ENCODE measurements around the gene CD2AP.

The CD2AP gene

GRCh38 chr6:47552319-47552718 is 74.7 kb downstream of the CD2AP start:
- TF ChIP-seq, protein P1, sequence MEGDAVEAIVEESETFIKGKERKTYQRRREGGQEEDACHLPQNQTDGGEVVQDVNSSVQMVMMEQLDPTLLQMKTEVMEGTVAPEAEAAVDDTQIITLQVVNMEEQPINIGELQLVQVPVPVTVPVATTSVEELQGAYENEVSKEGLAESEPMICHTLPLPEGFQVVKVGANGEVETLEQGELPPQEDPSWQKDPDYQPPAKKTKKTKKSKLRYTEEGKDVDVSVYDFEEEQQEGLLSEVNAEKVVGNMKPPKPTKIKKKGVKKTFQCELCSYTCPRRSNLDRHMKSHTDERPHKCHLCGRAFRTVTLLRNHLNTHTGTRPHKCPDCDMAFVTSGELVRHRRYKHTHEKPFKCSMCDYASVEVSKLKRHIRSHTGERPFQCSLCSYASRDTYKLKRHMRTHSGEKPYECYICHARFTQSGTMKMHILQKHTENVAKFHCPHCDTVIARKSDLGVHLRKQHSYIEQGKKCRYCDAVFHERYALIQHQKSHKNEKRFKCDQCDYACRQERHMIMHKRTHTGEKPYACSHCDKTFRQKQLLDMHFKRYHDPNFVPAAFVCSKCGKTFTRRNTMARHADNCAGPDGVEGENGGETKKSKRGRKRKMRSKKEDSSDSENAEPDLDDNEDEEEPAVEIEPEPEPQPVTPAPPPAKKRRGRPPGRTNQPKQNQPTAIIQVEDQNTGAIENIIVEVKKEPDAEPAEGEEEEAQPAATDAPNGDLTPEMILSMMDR (IDR thresholded peaks at IDR 0.05) = no peak

GRCh38 chr6:47563162-47563561 is 85.6 kb downstream of the CD2AP start:
- TF ChIP-seq, protein P1 (IDR thresholded peaks at IDR 0.05) = no peak

GRCh38 chr6:47567586-47567985 is 90.0 kb downstream of the CD2AP start:
- TF ChIP-seq, protein P1 (IDR thresholded peaks at IDR 0.05) = no peak

- TF ChIP-seq, protein P1 (IDR thresholded peaks at IDR 0.05) = no peak
Observed at GRCh38 chr6:47571488-47571887, 93.9 kb downstream of the CD2AP start.

- TF ChIP-seq, protein P1 (IDR thresholded peaks at IDR 0.05) = no peak
Observed at GRCh38 chr6:47573109-47573508, 95.5 kb downstream of the CD2AP start.

DNA sequence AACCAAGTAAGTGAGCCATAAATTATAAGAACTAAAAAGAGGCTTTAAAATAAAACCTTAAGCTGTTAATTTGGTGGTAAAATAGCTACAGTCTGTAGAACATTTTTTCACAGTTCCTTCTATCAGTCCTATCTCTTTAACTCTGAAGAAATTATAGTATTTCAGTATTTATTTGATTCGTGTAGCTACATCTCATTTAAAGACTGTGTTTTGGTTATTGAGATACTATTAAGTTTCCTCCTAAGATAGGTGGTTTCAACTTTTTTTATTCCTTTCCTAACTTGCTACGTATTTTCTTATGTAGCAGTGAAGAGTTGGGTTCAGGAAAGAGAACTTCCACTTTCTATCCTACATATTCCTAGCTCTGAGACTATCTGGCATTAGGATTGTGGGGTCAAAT is 97.2 kb downstream of the CD2AP start:
- TF ChIP-seq, protein P1 (IDR thresholded peaks at IDR 0.05) = no peak

DNA sequence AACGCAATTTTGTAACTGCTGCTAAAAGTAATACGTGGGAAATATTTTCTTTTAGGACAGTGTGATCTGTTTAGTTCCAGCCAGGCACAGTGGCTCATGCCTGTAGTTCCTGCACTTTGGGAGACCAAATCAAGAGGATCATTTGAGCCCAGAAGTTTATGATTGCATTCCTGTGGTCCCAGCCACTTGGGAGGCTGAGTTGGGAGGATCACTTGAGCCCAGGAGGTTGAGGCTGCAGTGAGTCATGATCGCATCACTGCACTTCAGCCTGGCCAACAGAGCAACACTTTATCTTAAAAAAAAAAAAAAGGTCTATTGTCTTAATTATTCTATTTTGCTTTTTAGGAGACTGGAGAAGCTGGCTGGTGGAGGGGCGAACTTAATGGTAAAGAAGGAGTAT is 101.5 kb downstream of the CD2AP start:
- TF ChIP-seq, protein P1 (IDR thresholded peaks at IDR 0.05) = no peak

DNA sequence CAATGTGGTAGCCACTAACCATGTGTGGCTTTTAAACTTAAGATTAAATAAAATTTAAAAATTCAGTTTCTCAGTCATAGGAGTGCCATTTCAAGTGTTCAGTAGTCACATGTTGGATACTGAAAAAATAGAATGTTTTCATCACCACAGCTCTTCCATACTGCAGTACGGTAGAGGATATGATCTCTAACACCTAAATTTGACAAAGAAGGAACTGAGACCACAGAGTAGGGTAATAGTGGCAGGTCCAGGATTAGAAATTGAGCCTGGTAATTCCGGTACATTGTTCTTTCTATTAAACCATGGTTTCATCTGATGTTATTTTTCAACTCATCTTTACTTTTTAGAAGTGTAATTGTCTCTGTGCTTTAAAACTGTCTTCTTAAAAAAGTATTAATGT is 104.0 kb downstream of the CD2AP start:
- TF ChIP-seq, protein P1 (IDR thresholded peaks at IDR 0.05) = no peak

Measured in LNCAP (cell line).